GM18505 (cell line): Measurements from ENCODE around the gene PPP1R9B.

ENCODE experiments used
- ATAC-seq: cut with Tn5 transposase; IDR thresholded peaks from one replicate; pipeline ENCODE4 v1.9.1; 2021; ENCODE audit not compliant: unreplicated experiment
- POLR2A ChIP-seq: IDR thresholded peaks from 4 replicates; pipeline ENCODE4 v1.6.1; 2011; ENCODE audit warnings: borderline replicate concordance; ENCODE audit not compliant: insufficient read depth, insufficient read length; ENCODE audit errors: extremely low read depth

The PPP1R9B gene

DNA sequence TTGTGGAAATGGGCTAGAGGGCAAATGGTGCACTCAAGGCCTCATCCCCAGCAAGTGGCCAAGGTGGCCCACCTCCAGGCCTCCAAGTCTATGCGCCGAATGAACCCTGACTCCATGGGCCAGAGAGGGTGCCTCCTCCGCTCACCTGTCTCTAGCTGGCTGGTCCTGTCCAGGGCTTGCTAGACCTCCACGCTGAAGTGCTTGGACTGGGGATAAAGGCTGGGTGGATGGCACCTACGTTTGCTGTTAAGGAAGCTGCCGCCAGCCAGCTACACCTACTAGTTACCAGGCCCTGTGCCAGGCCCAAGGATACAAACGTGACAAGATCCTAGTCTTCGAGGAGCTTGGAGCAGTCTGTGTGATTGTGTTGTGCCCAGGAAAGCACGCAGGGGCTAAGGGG lies 14.6 kb upstream of the PPP1R9B start:
- no peak for TF ChIP-seq POLR2A

GRCh38 chr17:50164697-50164988 lies 14.2 kb upstream of the PPP1R9B start:
- TF ChIP-seq POLR2A, result no peak
- no peak for ATAC-seq

More for the DNA sequence above, 14.6 kb upstream of the PPP1R9B start:
- ATAC-seq, result no peak

- ATAC-seq, result no peak
- TF ChIP-seq POLR2A, result no peak
Observed at GRCh38 chr17:50163843-50164696, 13.6 kb upstream of the PPP1R9B start.

DNA sequence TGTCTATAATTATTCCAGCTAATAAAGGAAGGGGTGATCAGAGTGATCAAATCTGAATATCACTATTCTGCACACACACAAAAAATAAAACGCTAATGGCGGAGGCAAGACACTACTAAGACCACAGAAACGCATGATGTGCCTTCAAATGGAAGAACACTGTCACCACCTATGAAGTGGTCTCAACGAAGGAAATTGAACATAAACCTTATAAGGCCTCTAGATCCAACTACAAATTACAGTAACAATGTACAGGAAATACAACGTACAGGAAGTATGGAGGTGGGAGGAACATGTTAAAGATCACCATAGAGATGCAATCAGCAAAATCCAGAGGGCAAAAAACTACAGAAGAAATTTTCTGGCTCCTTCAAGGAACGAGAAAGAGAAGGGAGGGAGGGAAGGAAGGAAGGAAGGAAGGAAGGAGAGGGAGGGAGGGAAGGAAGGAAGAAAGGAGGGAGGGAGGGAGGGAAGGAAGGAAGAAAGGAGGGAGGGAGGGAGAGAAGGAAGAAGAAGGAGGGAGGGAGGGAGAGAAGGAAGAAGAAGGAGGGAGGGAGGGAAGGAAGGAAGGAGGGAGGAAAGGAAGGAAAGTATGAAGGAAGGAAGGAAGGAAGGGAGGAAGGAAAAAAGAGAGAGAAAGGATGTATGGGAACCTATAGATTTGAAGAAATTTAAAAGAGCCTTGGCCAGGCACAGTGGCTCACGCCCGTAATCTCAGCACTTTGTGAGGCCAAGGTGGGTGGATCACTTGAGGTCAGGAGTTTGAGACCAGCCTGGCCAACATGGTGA lies 12.2 kb upstream of the PPP1R9B start:
- no peak for TF ChIP-seq POLR2A
- ATAC-seq, result no peak

- no peak for ATAC-seq
- no peak for TF ChIP-seq POLR2A
Observed at GRCh38 chr17:50161911-50162288, 11.4 kb upstream of the PPP1R9B start.

DNA sequence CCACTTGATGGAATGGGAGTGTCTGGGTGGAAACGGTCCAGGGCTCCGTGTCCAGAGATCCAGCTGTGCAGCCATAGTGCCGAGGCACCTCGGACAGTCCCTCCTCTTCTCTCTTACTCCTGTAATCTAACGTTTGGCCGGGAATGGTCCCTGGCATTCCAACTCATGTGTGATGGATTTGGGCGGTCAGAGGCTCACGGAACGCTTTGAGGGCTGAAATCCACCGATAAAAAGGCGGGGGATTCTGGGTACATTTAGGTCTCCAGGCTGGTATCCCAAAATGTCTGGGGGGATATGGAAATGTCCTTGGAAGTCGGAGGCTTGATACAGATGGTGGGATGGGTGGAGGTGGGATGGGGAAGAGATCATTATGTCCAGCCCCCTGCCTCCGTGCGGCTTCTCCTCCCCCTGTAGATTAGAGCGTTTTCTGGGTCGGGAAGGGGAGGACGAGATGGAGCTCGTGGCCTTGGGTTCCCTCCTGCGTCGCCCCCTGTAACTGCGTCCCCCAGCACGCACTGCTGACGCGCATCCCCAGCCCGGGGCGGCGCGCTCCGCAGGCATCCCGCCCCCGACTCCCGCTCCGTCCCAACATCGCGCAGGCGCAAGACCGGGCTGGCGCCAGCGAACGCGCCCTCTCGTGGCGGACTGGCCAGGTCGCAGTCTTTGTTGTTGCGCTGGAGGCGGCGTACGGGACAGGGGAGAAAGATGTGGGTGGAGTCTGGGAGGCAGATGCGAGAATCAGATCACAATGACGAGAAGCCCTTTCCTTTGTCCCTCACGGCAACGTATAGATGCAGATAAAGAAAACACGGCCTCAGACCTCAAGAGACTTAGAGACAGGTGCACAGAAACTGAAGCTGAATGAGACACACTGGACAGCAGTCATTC lies 10.8 kb upstream of the PPP1R9B start:
- ATAC-seq, result peak; percentile 74

GRCh38 chr17:50157891-50158290 lies 7.4 kb upstream of the PPP1R9B start:
- ATAC-seq, result no peak
- no peak for TF ChIP-seq POLR2A

More for the DNA sequence above, 10.8 kb upstream of the PPP1R9B start:
- peak; percentile 65 for TF ChIP-seq POLR2A

DNA sequence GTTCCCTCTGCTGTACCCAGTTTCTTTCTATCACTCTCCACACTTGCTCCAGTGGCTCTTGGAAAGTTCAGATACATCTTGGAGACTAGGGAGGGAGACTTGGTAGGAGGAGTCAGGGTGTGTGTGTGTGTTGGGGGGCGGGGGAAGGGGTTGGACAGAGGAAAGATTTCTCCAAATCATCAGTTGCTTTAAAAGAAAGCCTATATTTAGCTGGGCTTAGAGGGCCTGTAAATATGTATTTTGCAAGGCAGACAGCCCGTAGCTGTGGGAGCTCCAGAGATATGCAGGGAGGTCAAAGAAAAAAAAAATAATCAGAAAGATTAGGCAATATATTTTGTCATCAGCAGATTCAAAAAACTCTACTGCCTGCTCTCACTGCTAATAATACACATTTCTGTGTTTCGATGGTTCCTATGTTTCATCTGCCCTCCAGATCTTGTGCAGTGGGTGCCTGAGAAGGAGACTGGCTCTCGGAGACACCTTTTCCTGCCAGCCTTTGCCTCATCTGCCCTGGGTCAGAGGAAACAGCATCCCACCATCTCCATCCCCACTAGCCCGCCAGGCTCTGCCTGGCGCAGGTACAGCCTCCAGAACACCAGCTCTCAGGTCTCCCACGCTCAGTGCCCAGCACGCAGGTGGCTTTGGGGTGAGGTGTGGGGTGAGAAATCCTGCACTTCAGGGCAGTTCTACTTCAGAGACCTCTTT lies 4.8 kb upstream of the PPP1R9B start:
- no peak for TF ChIP-seq POLR2A

GRCh38 chr17:50154604-50155003 lies 4.1 kb upstream of the PPP1R9B start:
- no peak for TF ChIP-seq POLR2A
- no peak for ATAC-seq

More for the DNA sequence above, 4.8 kb upstream of the PPP1R9B start:
- no peak for ATAC-seq

DNA sequence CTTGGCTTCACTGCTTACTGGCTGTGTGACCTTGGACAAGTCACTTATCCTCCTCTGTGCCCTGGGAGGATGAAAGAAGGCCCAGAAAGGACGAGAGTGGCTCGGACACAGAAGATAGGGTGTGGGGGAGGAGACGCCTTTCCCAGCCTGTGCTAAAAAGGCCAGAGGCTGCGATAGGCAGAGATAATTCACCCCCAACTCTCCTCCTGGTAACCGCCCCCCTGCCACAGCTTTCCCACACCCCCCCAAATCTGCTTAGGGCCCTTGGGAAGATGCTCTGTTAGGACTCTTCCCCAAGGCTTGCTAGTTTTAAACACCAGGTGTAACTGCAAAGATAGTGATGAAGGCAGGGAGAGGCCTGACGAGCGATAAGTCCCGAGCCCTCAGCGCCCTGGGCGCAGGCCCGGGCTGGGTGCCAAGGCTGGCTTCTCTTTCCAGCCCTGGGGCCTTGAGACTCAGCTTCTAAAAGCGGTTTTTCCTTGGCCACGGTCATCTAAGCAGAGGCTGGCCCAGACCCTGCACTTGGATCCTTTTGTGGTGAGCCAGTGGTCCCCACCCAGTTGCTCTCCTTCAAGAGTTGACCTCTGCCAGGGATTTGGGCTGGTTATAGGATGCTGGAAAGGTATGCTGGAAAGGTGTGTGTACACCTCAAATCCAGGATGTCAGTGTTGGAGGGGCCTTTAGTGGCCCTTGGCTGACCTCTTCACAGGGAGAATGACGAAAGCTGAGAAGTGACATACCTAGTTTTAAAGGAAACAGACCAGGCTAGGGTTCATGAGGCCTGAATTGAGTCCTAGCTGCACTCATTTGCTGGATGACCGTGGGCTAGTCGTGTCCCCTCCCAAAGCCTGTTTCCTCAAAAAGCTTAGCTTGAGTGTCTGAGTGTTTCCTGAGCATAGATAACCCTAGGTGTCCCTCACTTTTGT lies 3.4 kb upstream of the PPP1R9B start:
- TF ChIP-seq POLR2A, result no peak

DNA sequence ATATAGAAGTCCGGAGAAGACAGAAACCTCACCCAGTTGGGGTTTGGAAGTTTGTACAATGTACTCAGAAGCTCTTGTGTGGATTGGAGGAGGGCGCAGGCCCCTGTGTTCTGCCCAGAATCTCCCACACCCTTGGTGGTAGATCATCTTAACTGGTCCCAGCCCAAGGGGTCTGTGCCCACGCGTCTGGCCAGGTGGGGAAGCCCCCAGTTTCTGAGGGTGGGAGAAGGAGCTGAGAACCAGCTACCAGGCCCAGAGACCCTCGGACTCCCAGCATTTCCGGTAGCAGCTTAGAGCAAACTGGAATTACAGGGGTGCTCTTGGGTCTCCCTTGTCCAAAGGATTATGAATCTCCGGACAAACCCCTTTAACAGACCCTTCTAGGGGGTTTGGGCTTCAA lies 2.3 kb upstream of the PPP1R9B start:
- no peak for ATAC-seq

More for the DNA sequence above, 3.4 kb upstream of the PPP1R9B start:
- no peak for ATAC-seq

DNA sequence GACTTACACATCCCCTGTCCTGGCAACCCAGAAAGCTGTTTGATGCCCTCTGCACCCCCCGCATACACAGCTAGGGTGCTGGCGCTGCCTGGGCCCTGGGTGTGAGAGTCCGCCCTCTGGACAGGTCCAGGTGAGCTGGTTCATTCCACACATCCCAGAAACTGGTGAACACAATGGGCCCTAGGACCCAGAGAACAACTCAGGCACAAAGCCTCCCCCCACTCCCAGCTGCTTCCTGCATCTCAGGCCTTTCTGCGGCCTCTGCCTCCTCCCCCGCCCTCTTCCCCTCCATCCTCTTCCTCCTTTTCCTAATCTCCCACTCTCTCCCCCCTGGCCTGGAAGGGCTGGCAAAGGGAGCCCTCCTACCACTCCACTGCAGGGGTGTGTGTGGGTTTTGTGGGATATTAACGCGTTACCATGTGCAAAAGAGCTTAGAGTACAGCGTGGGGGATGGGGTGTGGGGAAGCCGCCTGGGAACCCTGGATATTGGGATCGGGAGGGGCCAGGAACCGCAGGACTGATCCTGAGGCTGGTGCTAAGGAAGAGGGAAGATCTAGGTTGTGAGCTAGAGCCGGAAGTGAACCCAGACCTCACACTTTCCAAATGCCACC lies 1.6 kb upstream of the PPP1R9B start:
- no peak for ATAC-seq
- peak; percentile 63 for TF ChIP-seq POLR2A

More for the DNA sequence above, 2.3 kb upstream of the PPP1R9B start:
- no peak for TF ChIP-seq POLR2A
